Measurements from ENCODE around the gene USP32.

DNA sequence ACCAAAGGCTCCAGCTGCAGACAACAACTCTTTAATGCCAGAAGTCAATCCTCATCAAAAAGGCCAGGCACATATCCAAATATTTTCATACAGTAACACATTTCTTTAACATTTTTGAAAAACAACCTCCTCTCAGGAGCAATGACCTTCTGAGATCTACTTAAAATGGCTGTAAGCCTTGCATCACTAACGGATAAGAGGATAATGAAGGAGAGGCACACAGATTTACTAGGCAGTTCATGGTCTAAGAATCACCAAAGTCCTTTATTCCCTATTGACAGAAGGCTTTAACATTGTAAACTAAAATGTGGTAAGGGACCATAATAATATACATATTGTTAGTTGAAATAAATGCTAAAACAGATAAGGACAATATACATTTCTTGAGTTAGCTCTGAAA, 114.7 kb downstream of the USP32 start:
- TF ChIP-seq, protein P1, sequence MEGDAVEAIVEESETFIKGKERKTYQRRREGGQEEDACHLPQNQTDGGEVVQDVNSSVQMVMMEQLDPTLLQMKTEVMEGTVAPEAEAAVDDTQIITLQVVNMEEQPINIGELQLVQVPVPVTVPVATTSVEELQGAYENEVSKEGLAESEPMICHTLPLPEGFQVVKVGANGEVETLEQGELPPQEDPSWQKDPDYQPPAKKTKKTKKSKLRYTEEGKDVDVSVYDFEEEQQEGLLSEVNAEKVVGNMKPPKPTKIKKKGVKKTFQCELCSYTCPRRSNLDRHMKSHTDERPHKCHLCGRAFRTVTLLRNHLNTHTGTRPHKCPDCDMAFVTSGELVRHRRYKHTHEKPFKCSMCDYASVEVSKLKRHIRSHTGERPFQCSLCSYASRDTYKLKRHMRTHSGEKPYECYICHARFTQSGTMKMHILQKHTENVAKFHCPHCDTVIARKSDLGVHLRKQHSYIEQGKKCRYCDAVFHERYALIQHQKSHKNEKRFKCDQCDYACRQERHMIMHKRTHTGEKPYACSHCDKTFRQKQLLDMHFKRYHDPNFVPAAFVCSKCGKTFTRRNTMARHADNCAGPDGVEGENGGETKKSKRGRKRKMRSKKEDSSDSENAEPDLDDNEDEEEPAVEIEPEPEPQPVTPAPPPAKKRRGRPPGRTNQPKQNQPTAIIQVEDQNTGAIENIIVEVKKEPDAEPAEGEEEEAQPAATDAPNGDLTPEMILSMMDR (IDR thresholded peaks at IDR 0.05): no peak
- no peak for TF ChIP-seq POLR2A (IDR thresholded peaks at IDR 0.05)
